Testis (tissue), 3 donors: Measurements from ENCODE around the gene CDH7. TPM values are rescaled to one million over a fixed set of nuclear protein-coding genes. Genes with fewer than 3 reads are reported as not detected.

Experiments
- DNase-seq: peaks from one replicate; pipeline ENCODE4 v3.0.0-alpha.2; 2019
- H3K27ac ChIP-seq, 2 donors: fragments of 200-600 bp; sonication (generic); one replicate each; pipeline ENCODE4 v1.5.1; 2019
- H3K27me3 ChIP-seq: fragments of 200-600 bp; sonication (generic); one replicate; pipeline ENCODE4 v1.5.1; 2019
- H3K36me3 ChIP-seq: fragments of 200-600 bp; sonication (generic); one replicate; pipeline ENCODE4 v1.5.1; 2017; ENCODE audit warnings: low read depth; ENCODE audit errors: missing control alignments
- H3K4me1 ChIP-seq: fragments of 200-600 bp; sonication (generic); one replicate; pipeline ENCODE4 v1.5.1; 2019
- H3K4me3 ChIP-seq, 2 donors: fragments of 200-600 bp; sonication (generic); one replicate each; pipeline ENCODE4 v1.5.1; 2017 to 2019
- H3K9me3 ChIP-seq: fragments of 200-600 bp; sonication (generic); one replicate; pipeline ENCODE4 v1.5.1; 2017
- CTCF ChIP-seq, 3 experiments: fragments of 450-650 bp in 2 of 3; fragments of 200-600 bp in 1 of 3; sonication (generic) in 1 of 3; IDR thresholded peaks; one replicate each; pipeline ENCODE4 v1.5.1; 2016 to 2019; ENCODE audit warnings: antibody characterized with exemption in 3 of 3, mild to moderate bottlenecking in 2 of 3, moderate library complexity in 1 of 3
- POLR2A ChIP-seq: fragments of 450-650 bp; IDR thresholded peaks from one replicate; pipeline ENCODE4 v1.6.1; 2017; ENCODE audit warnings: antibody characterized with exemption, mild to moderate bottlenecking, moderate library complexity
- WGBS, 2 donors: methylation state at CpG; one replicate each; pipeline ENCODE4 v1.1.5; 2018; 5-methylcytosine and 5-hydroxymethylcytosine counted together
- intact Hi-C: fragments of 100-400 bp; cut with DNase I; formaldehyde crosslinking; loops from one replicate; pipeline ENCODE4 v1.15.1; 2023; ENCODE audit warnings: low total_unique reads
- polyA plus RNA-seq: library from polyadenylated mRNA; stranded (reverse); fragments of 350-450 nt; fragmentation: Illumina TruSeq; extraction: RNeasy Lipid Tissue Mini Kit (QIAGEN cat#74804); gene quantifications from one replicate; pipeline ENCODE4 v1.2.3, GENCODE V29; 2014; ENCODE audit warnings: low read depth, low replicate concordance; ENCODE audit not compliant: insufficient read depth
- total RNA-seq, 2 donors: library from RNA; depleted of rRNA; stranded (reverse); fragments of >200 nt; gene quantifications; one replicate each; pipeline ENCODE4 v1.2.3, GENCODE V29; 2016

The CDH7 gene
- total and polyA plus RNA-seq, 3 donors from 2014 or later, result 1.0 to 3.2 (median 1.2) TPM

GRCh38 chr18:65786474-65786873 is 35.7 kb downstream of the CDH7 start:
- no peak overlapping the region for H3K27ac ChIP-seq
- 61 to 68% methylated on average over 2 of the region's 2 CpGs for WGBS, 2 donors
- H3K4me3 ChIP-seq, result no peak overlapping the region
- intact Hi-C loops, result no loop called here
- H3K36me3 ChIP-seq, result no peaks in the 10 kb centered on the region
- TF ChIP-seq CTCF (IDR thresholded peaks at IDR 0.05) (no peak), POLR2A (no peak)
- no peaks in the 10 kb centered on the region for H3K4me1 ChIP-seq
- no peak for DNase-seq
- H3K9me3 ChIP-seq, result no peaks in the 10 kb centered on the region
- no peaks in the 10 kb centered on the region for H3K27me3 ChIP-seq

GRCh38 chr18:65788373-65788772 is 37.6 kb downstream of the CDH7 start:
- peak; percentile 16 for DNase-seq
- TF ChIP-seq POLR2A (no peak), CTCF (IDR thresholded peaks at IDR 0.05) (no peak)
- no peaks in the 10 kb centered on the region for H3K27me3 ChIP-seq
- no peaks in the 10 kb centered on the region for H3K9me3 ChIP-seq
- 77 to 86% methylated on average over 4 of the region's 4 CpGs for WGBS, 2 donors
- H3K36me3 ChIP-seq, result no peaks in the 10 kb centered on the region
- no peak overlapping the region for H3K4me3 ChIP-seq
- intact Hi-C loops, result no loop called here
- H3K27ac ChIP-seq, result no peak overlapping the region
- H3K4me1 ChIP-seq, result no peaks in the 10 kb centered on the region

- no peaks in the 10 kb centered on the region for H3K36me3 ChIP-seq
- H3K9me3 ChIP-seq, result no peaks in the 10 kb centered on the region
- intact Hi-C loops, result no loop called here
- no peak for DNase-seq
- H3K27ac ChIP-seq, result no peak overlapping the region
- H3K27me3 ChIP-seq, result no peaks in the 10 kb centered on the region
- TF ChIP-seq POLR2A (no peak), CTCF (IDR thresholded peaks at IDR 0.05) (no peak)
- WGBS, 2 donors, result 89 to 95% methylated on average over 4 of the region's 4 CpGs
- no peak overlapping the region for H3K4me3 ChIP-seq
- H3K4me1 ChIP-seq, result no peaks in the 10 kb centered on the region
Measured at GRCh38 chr18:65790604-65791003, 39.8 kb downstream of the CDH7 start.

GRCh38 chr18:65791719-65792118 is 40.9 kb downstream of the CDH7 start:
- H3K27me3 ChIP-seq, result no peaks in the 10 kb centered on the region
- WGBS, 2 donors, result 70 to 74% methylated on average over 4 of the region's 4 CpGs
- intact Hi-C loops, result no loop called here
- H3K4me1 ChIP-seq, result no peaks in the 10 kb centered on the region
- H3K4me3 ChIP-seq, result no peak overlapping the region
- TF ChIP-seq CTCF (IDR thresholded peaks at IDR 0.05) (no peak), POLR2A (no peak)
- H3K27ac ChIP-seq, result no peak overlapping the region
- H3K36me3 ChIP-seq, result no peaks in the 10 kb centered on the region
- no peaks in the 10 kb centered on the region for H3K9me3 ChIP-seq
- DNase-seq, result no peak

GRCh38 chr18:65792456-65793074 is 41.8 kb downstream of the CDH7 start:
- TF ChIP-seq POLR2A (no peak), CTCF (IDR thresholded peaks at IDR 0.05) (no peak)
- Histone ChIP-seq H3K27me3 (no peaks in the 10 kb centered on the region), H3K9me3 (no peaks in the 10 kb centered on the region), H3K27ac (no peak overlapping the region), H3K36me3 (no peaks in the 10 kb centered on the region), H3K4me3 (no peak overlapping the region), H3K4me1 (no peaks in the 10 kb centered on the region)
- intact Hi-C loops, result no loop called here
- DNase-seq, result no peak
- WGBS, 2 donors, result 56 to 63% methylated on average over 4 of the region's 4 CpGs
